NCI-H128 (cell line): Measurements from ENCODE around the gene SYNE4.
"Not testable (repeated sequence)": the region's sequence is repeated elsewhere in the genome, so short reads cannot be mapped to it uniquely, and the experiment has no call there.

Experiments used
- DNase-seq: peaks from one replicate; lab custom pipeline; 2025; ENCODE audit not compliant: unreplicated experiment; lab: John Stamatoyannopoulos, UW

The SYNE4 gene

DNA sequence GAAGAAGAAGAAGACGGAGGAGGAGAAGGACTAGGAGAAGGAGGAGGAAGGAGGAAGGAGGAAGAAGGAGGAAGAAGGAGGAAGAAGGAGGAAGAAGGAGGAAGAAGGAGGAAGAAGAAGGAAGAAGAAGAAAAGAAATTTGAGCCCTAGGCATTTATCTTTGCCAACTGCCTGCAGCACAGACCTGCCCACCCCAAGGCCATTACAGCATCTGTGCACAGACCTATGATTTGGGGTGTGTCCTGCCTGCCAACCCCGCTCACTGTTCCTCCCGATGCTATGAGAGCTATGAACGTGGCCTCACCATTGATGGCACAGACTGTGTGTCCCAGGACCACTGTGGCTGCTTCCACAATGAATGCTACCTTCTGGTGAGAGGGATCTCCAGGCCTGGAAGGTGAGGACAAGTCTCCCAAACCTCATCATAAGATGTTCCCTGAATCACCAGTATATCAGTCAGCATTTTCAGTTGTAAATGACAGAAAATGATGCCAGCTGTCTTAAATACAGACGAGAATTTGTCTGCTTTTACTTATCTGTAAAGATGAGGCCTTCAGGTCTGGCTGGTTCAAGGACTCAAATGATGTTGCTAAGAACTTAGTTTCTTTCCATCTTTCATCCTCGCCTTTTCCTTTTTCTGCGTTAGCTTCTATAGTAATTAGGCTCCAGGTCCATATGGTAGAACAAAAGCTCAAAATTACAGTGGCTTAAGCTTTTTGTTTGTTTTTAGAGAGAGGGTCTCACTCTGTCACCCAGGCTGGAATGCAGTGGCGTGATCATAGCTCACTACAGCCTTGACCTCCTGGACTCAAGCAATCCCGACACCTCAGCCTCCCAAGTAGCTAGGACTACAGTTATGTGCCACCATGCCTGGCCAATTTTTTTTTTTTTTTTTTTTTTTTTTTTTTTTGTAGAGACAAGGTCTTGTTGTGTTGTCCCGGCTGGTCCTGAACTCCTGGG, 17.6 kb downstream of the SYNE4 start:
- no peak for DNase-seq

DNA sequence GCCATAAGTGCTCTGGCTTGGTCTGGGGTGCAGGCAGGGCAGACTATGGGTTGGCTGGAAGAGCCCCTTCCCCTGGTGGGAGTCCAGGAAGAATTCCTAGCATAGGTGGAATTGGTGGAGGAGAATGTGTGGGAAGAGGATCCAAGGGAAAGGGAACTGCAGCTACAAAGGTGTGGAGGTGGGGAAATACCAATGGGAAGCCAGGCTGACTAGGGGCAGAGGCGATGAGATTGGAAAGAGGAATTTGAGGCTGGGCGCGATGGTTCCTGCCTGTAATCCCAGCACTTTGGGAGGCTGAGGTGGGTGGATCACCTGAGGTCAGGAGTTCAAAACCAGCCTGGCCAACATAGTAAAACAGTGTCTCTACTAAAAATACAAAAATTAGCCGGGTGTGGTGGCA, 18.5 kb downstream of the SYNE4 start:
- DNase-seq = no peak

DNA sequence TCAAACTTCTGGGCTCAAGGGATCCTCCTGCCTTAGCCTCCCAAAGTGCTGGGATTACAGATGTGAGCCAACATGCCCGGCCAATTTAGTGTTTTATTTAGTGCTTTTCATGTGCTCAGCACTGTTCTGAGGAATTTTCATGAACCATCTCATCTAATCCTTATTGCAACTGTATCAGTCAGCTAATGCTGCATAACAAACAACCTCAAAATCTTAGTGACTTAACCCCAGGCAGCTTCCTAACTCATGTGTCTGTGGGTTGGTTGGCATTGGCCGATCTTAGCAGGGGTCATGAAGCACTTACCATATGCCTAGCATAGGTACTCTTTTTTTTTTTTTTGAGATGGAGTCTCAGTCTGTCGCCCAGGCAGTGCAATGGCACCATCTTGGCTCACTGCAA, 19.8 kb downstream of the SYNE4 start:
- no peak for DNase-seq

DNA sequence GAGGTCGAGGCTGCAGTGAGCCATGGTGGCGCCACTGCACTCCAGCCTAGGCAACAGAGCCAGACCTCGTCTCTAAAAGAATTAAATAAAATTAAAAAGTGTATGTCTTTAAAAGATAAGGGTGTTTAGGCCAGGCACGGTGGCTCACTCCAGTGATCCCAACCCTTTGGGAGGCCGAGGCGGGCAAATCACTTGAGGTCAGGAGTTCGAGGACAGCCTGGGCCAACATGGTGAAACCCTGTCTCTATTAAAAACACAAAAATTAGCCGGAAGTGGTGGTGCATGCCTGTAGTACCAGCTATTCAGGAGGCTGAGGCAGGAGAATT, 21.1 kb downstream of the SYNE4 start:
- no peak for DNase-seq

DNA sequence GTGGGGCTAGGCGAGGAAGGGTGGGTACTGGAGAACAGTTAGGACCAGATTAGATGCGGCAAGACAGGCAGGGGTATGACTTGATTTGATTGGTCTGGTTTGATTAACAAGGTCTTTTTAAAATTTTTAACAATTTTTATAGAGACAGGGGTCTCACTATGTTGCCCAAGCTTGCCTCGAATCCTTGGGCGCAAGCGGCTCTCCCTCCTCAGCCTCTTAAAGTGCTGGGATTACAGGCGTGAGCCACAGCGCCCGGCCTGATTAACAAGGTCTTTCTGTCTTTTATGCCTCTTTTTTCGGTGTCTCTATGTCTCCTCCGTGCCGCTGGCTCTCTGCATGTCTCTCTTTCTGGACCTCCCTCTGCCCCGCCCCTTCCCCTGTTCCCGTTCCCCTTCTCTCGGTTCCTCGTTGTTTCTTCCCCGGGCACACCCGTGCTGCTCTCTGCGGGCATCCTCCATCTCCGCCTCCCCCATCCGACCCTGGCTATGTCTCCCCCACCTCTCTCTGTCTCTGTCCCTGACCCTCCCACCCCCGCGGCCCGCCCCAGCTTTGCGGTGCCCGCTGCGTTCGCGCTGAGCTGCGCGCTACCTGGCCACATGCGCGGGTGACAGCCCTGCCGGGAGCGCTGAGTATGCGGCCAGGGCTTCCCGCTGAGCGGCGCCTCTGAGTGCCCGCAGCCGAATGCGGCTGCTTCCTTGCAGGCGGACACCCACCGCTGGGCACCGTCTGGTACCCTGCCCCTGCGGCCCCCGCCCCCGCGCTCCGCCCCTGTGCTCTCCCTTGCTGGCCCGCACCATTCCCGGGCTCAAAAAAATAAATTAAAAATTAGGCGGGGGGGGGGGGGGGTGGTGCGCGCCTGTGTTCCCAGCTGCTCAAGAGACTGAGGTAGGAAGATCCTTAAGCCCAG, 21.7 kb downstream of the SYNE4 start:
- DNase-seq = no peak

DNA sequence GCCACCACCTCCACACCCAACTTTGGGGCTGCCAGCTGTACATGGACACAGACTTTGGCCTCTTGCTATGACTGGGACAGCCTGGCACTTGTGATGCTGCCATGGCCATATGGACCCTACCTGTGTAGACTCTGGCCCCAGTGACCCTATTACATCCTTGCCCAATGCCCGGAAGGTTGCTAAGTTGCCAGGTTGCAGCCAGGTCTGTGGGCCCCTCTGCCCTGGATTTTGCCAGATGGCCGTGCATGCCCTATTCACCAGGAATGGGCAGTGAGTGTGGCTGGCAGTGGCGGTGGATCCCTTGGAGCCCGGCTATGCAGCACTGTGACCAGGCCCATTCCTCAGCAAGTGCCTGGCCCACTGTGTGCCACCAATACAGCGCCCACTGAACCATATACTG, 22.5 kb downstream of the SYNE4 start:
- no peak for DNase-seq

DNA sequence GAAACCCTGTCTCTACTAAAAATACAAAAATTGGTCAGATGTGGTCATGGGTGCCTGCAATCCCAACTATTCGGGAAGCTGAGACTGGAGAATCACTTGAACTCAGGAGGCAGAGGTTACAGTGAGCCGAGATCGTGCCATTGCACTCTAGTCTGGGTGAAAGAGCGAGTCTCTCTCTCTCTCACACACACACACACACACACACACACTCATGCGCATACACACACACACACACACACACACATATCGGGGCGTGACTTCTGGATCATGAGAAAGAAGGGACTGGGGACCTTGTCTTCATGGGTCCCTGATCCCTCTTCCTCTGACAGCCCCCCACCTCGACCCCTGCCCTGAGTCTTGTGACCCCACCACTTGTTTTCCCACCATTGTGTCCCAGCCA, 25.4 kb downstream of the SYNE4 start:
- no peak for DNase-seq

DNA sequence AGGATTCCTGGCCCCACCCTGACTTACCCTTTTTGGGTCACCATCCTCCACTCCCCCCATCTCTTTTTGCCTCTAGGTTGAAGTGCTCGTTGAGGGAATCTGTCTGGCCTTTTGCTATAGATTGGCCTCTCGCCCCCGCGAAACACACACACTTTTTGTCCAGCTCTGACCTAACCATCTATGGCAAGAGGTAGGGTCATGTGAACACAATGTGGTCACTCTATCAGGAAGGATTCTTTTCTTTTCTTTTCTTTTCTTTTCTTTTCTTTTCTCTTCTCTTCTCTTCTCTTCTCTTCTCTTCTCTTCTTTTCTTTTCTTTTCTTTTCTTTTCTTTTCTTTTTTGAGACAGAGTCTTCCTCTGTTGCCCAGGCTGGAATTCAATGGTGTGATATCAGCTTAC, 27.6 kb downstream of the SYNE4 start:
- not testable (repeated sequence) for DNase-seq

DNA sequence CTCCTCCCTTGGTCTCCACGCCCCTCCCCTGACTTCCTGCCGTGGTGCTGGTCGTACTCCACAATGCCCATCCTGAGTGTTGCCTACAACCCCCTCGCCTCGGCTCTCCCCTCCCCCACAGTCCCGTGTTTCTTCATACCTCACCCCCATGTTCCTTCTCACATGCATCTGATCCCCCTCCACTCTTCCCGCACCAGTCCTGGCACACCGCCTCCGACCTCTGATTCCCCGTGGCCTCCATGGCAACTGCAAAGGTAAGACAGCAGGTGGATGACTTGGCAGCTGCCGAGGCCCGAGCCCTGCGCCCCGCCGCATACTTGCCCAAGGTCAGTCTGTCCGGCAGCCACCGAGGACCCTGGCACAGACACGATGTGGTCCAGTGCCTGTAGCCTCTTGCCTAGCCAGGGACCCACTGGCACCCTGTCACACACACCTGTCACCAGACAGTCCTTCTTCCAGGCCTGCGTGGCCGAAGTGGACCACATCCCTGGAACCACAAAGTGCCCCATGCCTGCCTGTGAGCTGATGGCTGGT, 29.7 kb downstream of the SYNE4 start:
- no peak for DNase-seq

DNA sequence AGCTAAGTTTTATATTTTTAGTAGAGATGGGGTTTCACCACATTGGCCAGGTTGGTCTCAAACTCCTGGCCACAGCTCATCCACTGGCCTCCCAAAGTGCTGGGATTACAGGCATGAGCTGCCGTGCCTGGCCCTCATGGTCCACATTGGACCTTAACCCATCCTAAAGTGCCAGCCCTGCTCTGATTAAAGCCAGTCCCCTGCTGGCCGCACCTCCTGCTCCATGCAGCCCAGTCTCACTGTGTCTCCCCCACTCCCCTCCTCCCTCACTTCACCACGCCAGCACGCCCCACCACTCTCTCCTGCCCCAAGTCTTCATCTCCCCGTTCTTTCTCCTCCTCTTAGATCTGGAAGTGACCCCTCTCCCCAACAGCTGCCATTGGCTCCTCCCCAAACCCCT, 30.3 kb downstream of the SYNE4 start:
- DNase-seq = no peak

DNA sequence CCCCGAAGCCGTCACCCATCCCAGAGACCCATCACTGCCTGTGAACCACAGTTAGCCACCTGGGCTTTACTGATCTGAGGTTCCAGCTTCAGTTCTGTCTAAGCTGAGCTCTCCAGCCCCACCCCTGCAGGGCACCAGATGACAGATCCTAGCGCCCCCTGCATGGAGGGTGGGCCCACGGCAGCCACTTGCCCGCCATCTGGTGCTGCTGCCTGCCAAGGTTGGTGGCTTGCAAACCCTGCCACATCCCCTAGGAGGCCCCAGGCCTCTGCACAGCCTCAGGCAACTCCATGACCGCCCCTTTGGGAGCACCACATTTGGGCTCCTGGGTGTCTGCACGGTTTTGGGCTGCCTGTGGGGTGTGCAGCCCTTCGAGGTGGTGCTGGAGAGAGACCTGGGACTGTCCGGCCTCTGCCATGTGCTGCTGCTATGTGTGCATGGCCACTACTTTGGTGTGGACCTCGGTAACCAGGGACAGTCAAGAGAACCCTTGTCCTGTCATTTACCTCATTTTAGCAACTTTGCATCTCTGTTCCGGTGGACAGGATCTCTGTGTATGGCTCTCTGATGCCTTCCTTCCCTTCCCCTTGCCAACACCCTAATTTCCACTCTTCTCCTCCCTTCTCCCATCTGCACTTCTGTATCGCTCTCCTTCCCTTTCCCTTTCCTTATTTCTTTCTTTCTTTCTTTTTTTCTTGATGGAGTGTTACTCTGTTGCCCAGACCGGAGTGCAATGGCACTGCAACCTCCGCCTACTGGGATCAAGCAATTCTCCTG, 31.0 kb downstream of the SYNE4 start:
- DNase-seq = no peak

DNA sequence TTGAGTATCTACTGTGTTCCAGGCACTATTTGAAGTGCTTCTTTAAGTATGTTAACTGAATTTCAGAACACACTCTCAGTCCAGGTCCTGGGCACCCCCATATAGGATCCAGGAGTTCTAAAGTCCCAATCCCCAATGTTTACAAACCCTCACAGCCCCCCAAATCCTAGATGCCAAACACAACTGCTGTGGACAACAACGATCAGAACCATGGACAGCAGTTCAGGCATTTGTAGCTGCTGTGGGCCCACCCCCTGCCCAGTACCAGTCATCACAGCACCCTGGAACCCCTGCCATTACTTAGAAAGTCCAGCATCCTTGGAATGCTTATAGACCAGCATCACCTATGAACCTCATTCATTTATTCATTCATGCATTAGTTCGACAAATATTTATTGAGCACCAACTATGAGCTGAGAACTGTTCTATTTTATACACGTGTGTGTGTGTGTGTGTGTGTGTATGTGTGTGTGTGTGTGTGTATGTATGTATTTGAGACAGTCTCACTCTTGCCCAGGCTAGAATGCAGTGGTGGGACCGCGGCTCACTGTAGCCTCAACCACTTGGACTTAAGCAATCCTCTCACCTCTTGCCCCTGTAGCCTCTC, 32.9 kb downstream of the SYNE4 start:
- DNase-seq = no peak

DNA sequence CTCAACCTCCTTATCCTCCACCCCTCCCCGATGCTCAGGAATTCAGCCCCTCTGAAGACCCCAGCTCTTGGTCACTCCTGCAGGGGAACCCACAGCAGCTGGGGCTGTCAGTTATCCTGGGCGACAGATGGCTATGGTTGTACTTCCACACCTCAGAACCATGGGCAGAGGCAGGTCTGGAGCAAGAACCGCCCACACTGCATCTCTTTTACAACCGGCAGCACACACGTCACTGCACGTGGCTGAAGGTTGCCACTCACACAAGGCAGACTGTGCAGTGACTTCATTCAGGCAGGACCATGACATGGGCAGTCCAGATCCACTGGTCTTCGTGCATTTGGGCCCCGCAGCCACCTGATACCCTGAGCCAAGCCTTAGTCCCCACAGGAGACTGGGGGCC, 35.1 kb downstream of the SYNE4 start:
- no peak for DNase-seq

DNA sequence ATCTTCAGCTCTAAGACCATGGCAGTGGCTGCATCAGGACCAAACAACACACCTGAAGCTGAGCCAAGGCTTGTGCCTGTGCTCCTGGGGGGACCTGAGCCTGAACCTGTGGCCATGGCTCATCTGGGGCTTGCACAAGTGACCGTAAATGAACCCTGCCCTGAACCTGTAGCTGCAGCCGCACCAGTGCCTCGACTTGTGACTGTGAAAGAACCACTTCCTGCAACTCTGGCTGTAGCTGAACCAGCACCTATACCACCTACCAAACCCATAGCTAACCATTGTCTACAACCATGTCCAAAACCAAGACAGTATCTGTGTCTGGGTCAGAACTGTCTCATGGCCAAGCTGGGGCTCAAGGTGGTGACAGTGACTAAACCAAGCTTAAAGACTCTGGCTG, 41.8 kb downstream of the SYNE4 start:
- DNase-seq = no peak

DNA sequence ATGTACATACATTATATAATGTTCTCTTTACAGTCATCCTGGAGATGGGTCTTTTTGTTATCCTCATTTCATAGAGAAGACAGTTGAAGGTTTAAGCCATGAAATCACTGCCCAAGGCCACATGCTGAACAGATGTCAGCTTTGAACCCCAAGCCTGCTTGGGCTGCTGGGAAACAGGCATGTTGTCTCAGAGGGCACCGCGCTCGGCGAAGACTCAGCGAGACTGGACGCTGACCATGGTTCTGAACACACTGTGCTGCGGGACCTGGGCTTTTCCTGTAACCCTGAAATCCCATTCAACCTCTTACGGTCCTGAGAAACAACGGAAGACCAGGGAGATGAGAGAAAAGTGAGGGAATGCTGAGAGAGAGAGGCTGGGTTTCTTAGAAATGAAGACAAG, 45.1 kb downstream of the SYNE4 start:
- DNase-seq = no peak

DNA sequence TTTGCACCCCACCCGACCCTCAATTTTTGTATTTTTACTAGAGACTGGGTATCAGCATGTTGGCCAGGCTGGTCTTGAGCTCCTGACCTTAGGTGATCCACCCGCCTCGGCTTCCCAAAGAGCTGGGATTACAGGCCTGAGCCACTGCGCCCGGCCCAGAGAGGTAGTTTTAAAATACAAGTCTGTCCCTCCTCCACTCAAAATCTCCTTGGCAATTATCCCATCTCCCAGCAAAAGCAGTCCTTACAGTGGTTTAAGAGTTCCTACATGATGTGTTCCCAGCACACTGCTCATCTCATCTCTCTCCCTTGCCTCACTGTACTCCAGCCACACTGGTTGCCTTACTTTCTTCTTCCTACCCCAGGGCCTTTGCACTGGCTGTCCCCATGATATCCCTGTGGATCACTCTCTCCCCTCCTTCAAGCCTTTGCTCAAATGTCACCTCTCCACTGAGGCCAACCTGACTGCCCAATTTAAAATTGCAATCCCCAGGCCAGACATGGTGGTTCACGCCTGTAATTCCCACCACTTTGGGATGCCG, 48.1 kb downstream of the SYNE4 start:
- DNase-seq = no peak

DNA sequence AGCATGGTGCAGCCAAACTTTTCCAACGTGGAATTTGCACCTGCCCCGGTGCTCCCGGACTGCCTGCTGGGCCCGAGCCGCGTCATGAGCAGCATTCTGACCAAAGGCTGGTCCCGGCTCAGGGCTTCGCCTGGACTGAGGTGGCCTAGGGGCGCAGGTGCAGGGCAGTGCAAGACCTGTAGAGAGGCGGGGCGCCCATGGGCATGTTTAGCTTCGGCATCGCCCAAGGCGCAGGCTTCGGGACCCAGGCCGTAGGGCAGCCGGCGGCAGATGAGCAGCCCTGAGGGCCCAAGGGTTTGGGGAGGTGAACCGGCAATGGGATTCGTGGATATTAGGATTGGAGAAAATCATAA, 48.7 kb downstream of the SYNE4 start:
- no peak for DNase-seq

DNA sequence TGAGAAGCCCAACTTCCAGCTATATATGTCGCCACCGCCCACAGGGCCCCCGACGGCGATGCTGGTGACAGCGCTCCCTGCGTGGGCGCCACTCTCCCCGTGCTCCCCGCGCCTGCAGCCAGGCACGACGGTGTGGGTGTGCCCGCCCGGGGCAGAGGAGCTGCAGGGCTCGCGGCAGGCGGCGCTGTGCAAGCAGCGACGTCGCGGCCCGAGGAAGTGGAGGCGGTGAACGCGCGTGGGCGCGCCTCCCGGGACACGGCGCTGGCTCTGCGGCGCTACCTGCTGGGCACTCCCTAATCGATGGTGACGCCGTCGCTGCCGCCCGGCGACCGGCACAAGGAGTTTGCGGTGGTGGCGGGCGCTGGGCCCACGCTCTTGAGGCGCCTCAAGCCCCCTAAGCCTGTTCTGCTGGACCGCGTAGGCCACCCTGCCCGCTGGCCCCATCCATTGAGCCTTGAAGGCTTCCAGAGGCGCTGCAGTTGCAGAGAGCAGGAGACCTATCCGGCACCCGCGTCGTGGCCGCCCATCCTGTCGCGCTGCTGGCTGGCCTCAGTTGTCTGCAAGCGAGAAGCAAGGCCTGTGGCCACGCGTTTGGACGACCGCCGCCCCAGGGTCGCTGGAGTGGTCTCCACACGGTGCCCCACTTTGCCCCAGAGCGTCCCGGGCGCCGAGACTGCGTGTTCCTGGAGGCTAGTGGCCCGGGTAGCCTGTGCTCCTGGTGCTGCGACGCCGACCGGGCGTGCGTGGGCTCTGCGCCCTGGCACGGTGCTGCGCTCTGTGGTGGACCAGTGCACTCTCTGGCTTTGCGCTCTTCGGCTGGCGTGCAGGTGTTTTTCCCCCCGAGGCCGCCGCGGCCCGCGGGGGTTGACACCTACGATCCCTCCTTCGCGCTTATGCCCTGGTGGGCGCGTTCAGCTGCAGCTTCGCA, 49.3 kb downstream of the SYNE4 start:
- no peak for DNase-seq

DNA sequence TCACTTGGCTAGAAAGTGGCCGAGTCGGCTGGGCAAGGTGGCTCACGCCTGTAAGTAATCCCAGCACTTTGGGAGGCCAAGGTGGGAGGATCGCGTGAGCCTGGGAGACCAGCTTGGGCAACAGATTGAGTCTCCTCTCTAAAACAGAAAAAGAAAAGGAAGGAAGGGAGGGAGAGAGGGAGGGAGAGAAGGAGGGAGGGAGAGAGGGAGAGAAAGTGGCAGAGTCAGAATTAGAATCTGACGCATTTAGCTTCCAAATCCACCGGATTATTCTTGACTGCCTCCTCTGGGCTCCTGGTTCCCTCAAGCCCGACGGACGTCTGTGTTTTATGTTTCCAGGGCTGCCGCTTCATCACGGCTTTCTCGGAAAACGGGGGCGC, 50.0 kb downstream of the SYNE4 start:
- DNase-seq = no peak
